ENCODE results near the gene FCGR1A.
"Not testable (repeated sequence)": the region's sequence is repeated elsewhere in the genome, so short reads cannot be mapped to it uniquely, and the experiment has no call there.

- peak; percentile 44 for TF ChIP-seq POLR2A (IDR thresholded peaks at IDR 0.05; ENCODE audit: extremely low read depth, insufficient read length)
- TF ChIP-seq CTCF, MYC, MAX (IDR thresholded peaks at IDR 0.05; ENCODE audit: low read depth, low read length): not testable (repeated sequence)
Observed at GRCh38 chr1:149811890-149812829, 29.7 kb downstream of the FCGR1A start.
